HG03439 (cell line): ENCODE measurements around the gene KCNQ4.
A peak's percentile ranks its signal among the peaks of the same experiment; 100 is the strongest.

ENCODE experiments used
- ATAC-seq: cut with Tn5 transposase; IDR thresholded peaks from one replicate; pipeline ENCODE4 v1.9.1; 2021; ENCODE audit warnings: mild to moderate bottlenecking, moderate library complexity; ENCODE audit not compliant: unreplicated experiment

The KCNQ4 gene

DNA sequence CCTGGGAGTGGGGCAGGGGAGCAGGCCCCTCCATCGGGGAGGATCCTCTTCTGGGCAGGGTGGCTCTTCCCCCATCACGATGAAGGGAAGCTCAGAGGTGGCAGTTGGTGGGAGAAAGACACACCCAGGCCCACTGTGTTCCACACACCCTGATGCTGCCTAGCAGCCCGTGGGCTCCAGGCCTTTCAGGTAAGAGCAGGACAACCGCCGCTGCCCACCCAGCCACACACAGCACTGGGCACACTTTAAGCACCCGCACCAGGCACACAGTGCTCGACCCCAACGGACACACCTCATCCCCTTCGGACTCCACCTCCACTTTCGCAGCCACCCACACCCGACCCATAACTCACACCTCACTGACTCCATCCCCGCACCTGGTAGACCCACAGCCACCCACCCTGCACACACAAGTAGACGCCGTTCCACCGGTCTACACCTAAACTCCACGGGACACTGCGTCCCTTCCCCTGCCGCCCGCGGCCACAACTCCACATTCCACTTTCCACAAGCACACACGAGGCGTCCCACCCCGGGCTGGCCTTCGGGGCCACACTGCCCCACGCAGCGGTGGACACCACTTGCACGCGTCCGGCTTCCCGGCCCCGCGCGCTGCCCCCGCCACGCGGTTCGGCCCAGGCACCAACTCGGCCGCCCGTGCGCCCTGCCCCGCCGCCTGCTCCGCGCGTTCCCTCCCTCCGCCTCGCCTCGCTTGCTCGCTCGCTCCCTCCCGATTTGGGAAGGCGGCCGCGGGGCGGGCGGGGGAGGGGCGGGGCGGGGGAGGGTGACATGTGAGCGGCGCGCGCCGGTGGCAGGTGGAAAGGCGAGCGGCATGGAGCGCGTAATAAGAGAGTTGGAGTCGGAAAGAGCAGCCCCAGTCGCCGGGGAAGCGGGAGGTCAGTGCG is at the start of gene KCNQ4:
KCNQ4 (plus strand) TSS at position 787 of the 905 bp plus-strand sequence. CDS start 307 bp downstream, outside the sequence.
- no peak for ATAC-seq

DNA sequence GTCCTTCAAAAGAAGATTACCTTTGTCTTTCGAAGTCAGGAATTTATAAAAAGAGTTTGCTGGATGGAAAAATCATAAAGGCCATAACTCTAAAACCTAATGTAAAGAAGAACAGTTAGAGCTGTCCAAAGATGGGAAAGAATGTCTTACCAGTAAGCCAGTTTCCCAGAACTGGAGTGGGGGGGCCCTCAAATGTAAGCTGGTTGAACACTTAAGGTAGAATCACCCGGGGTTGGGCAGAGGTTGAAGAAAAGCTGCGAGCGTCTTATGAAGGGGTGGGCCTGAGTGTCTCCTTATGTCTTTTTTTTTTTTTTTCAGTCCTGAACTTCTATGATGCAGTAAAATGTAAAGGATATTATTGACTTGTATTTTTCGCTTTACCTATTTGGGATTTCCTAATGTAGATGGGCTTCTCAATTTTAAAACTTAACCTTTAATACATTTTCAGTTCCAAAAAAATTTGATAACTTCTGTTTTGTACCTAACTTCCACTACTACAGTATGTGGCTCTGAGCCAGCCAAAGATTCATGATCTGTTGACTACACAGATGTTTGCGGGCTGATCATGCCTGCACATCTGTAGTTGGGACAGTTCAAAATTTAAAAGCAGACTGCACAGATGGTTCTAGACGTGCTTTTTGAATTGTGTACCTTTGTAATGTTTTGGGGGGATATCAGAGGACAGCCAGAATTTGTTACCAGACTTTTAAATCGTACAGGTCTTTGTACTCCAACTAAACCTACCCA is 48.5 kb upstream of the KCNQ4 start:
- no peak for ATAC-seq

DNA sequence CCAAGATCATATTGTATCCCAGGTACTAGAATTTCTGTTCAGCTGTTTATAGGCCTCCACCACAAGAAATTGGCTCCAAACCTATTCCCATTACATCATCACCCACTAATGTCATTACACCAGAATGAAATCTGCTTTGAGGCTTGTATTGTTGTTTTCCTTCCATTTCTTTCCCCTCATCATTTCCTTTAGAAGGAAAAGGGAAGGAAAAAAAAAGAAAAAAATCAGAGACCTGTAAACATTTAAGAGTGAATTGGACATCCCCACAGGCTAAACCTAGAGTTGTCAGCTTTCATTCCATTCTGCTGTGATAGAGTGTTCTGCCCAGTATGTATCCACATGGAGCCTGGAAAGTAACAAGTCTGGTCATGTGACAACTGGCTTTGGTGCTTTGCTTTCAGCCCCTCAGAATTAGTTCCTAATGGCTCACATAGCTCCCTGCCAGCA is 47.5 kb upstream of the KCNQ4 start:
- ATAC-seq = no peak

DNA sequence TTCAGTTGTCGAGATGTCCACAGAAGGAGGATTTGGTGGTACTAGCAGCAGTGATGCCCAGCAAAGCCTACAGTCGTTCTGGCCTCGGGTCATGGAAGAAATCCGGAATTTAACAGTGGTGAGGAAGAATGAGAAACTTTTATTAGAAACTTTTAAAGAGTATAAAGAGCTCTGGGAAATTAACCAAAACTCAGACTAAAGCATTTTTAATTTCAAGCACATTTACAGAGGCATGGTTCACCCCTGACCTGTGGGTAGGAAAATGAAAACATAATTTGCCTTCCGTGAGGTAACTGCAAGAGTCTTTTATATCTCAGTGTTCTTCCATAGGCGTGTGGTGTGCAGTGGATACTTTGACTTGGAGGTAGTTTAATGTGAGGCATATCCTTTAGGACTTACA is 44.8 kb upstream of the KCNQ4 start:
- ATAC-seq = no peak

DNA sequence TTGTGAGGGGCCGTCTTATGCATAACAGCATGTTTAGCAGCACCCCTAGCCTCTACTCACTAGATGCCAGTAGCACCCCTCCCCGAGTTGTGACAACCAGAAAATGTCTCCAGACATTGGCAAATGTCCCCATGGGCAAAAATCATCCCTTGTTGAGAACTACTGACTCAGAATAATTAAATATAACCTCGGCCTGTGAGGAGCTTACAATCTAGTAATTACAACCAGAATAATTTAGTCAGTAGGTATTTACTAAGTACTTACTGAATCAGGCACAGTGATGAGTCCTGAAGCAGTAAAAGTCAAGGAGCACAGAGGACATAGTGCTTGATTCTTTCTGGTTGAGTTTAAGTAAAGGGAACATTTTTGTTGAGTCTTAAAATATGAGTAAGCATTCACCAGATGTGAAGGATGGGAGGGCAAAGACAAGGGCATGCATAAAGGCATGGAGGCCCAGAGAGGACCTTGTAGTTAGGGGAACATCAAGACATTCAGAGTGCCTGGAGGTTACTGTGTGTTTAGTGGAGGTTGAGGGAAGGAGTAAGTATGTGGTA is 44.1 kb upstream of the KCNQ4 start:
- no peak for ATAC-seq

DNA sequence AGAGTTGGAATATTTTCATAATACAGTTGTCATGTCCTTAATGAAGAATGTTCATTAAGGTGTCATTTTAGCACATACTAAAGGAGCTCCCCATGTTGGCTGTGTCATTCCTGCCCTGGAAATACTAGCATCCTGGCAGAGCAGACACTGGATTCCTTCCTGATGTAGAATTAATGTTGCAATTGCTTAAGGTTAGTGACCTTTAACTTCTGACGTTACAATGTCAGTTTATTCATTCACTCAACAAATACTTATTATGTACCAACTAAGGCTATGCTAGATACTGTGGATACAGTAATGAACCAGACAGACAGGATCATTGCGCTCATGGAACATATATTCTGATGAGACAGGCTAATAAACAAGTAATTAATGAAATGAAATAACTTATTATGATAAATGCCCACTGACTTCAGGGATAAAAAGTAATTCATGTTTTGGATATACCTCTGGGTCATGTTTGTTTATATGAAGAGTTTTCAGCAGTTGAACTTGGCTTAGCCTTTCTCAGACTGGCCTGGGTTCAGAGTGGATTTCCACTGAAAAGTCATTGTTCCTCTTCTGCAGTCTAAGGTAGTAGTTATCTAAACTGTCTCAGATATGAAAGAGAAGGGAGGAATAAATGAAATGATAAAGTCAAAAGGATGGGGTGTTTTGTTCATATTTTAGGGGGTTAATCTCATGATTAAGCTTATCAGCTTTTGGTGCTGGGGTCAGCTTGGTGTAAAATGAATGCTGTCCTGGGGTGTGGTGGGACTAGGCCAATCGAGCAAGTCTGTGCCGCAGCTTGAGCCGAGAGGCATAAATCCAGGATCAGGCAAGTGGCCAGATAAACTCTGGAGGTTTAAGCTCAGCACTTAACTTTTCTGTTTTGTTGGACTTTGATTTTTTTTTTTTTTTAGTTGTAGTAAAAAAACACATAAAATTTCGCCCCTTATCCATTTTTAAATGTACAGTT is 43.3 kb upstream of the KCNQ4 start:
- ATAC-seq = no peak

DNA sequence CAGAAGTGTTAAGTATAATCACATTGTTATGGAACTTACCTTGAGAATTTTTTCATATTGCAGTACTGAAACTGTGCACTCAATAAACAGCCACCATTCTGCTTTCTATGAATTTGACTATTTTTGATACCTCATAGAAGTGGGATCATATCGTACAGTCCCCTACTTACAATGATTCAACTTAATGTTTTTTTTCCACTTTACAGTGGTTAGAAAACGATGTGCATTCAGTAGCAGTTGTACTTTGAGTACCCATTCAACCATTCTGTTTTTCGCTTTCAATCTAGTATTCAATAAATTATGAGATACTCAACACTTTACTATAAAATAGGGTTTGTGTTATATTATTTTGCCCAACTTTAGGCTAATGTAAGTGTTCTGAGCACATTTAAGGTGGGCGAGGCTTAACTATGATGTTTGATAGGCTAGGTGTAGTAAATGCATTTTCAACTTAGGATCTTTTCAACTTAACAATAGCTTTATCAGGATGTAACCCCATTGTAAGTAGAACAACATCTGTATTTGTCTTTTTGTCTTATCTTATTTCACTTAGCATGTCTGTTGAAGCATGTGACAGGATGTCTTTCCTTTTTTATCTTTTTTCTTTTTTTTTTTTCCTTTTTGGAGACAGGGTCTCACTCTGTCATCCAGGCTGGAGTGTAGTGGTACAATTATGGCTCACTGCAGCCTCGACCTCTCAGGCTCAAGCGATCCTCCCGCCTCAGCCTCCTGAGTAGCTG is 42.4 kb upstream of the KCNQ4 start:
- no peak for ATAC-seq

DNA sequence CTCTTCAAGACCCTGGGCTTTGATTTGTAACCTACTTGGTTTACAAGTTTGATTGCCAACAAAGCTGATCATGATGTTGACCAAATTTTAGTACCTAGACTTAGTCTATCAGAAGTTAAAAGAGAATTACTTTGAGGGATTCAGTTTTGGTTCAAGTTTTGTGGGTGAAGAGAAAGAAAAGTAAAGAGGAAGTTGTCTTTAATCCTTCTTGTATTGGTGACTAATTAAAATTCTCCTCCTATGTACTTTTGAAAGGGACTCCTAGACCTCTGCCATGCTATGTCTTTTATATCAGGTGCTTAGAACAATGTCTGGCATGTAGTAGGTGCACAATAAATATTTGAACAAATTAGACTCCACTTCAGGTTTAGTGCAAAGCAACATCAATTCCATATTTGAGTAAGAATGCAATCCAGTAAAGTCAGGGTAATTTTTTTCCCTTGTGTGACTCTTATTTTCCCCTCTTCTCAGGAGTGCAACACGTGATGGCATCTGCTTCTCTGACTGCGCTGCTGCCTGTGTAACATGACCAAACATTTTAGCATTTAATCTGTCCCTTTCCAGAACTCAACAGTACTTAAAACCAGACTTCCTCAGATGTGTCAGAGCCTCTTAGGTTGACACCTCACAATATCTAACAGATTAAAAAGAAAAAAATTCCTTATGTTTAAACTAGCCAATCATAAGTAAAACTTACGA is 41.1 kb upstream of the KCNQ4 start:
- ATAC-seq = no peak

DNA sequence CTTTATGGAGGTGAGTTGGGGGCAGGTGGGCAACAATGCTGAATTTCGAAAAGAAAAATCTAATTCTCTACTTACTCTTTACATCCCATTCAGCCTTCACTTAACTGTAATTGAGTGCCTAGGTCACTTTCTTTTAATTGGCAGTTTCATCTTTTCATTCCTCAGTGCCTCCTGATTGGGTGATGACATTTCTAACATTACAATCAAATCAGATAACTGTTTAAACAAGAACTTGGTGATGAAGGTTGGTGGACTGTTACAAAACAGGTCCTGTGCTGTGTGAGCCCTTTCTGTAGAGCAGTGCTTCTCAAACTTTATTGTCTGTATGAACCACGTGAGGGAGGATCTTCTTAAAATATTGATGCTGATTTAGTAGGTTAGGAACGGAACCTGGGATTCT is 40.1 kb upstream of the KCNQ4 start:
- no peak for ATAC-seq

DNA sequence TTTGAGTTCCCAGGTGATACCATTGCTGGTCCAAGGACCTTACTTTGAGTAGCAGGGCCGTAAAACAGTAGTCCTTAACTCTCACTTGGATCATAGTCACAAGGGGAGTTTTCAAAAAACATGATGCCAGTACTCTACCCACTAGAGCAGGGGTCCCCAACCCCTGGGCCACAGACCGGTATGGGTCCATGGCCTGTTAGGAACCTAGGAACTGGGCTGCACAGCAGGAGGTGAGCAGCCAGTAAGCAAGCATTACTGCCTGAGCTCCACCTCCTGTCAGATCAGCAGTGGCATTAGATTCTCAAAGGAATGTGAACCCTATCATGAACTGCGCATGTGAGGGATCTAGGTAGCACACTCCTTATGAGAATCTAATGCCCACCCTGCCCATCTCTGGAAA is 39.7 kb upstream of the KCNQ4 start:
- no peak for ATAC-seq

DNA sequence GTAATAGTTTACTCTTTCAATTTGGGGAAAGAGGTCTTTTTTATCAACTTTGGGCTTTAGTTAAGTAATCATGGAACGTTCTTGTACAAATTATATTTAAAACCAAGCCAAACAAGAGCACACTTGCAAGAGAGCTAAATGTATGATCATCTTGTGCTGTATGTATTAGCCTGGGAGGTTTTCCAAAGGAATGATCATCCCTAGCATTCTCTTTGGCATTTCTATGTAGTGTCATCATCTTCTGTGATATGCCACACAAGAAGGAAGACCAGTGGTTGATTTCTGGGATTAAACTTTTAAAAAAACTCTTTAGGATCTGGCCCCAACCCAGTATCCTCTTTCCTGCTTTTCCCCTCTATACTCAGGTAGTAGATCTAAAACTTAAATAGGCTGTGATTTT is 38.4 kb upstream of the KCNQ4 start:
- no peak for ATAC-seq

DNA sequence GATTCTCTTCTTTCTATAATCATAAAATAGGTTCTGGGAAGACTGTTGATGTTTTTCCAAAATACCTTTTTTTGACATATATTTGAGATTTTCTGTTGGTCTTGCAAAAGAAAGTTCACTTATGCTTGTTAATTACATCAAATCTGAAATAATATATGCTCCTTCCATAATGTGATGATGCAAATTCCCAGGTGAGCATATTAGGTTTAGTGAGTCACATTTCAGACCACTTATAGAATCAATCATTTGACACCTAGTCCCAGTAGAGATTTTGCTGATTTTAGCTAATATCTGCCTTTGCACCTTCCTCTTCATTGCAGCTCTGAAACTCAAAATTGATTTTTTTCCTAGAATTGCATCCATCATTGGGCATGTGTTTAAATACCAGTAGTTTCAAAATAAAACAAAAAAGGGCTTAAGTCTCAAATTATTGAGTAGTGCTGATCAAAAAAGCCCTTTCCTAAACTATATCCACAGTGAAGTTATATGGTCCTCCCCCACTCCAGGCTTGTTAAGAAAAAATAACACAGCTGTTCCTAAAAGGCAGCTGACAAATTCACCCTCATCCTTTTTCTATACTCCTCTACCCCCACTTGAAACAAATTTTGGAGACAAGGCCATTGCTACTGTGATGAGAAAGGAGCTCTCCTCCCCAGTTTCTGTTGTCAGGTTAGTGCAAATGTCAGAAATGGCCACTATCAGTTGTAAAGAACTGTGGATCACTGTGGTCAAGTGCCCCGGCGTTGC is 37.1 kb upstream of the KCNQ4 start:
- ATAC-seq = no peak

DNA sequence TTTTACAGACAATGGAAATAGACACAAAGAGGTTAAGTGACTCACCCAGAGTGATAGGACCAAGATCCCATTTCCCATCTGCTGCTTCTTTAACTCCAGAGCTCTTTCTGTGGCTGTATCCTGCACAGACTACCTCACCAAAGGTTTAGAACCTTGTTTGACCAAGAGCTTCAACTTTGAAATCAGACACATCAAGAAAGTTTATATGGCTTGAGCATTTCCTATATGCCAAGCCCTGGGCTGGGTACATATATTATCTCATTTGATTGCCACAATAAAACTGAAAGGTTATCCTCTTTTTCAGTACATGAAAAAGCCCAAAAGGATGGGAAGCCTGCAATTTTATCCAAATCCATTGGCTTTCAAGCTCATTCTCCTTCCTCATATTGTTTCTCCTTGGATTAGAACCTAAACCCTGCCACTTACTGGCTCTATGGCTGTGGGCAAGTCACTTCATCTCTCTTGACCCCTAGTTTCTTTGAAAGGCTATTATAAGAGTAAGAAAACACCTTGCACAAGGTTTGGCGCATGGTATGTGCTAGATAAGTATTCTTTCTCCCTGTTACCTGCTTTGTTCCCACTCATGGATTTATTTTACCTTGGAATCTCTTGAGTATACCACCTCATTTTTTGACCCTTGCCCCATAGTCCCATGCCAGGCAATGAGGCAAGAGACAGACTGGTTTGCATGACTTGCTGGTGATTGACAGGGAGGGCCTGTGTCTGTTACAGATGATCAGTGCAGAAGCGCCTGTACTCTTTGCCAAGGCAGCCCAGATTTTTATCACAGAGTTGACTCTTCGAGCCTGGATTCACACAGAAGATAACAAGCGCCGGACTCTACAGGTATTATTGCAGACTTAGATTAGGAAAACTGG is 34.5 kb upstream of the KCNQ4 start:
- no peak for ATAC-seq

DNA sequence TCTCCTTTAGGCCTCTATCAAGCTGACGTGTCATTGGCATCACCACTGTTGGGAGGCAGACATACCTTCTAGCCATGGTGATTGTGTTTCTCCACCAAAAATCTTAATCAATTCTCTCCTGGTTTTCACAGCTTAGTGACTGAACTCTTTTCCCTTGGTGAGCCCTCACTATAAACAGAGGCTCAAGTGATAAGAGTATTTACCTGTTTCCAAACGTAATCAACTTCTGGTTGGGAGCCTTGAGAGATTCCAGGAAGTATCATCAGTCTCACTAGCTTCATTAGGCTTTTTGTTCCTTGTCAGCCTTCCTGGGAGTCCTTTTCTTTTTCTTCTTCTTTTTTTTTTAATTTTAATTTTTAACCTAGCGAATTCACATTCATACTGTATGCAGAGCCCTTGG is 33.8 kb upstream of the KCNQ4 start:
- ATAC-seq = no peak

DNA sequence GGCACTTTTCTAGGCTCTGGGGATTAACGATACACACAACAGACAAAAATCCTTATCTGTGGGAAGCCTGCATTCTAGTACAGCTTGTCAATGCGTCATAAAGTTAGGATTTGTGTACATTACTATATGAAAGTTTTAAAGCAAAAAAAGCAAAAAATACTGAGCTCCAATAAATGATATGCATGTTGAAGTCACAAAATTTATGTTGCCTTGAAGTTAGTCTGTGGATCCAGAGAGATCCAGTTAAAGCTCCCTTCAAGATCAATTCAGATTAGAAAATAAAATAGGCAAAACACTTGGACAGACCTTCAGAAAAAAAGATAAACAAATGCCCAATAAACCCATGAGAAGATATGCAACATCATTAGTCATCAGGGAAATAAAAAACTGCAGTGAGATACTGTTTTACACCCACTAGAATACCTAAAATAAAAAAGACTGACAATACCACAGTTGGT is 33.1 kb upstream of the KCNQ4 start:
- ATAC-seq = no peak

DNA sequence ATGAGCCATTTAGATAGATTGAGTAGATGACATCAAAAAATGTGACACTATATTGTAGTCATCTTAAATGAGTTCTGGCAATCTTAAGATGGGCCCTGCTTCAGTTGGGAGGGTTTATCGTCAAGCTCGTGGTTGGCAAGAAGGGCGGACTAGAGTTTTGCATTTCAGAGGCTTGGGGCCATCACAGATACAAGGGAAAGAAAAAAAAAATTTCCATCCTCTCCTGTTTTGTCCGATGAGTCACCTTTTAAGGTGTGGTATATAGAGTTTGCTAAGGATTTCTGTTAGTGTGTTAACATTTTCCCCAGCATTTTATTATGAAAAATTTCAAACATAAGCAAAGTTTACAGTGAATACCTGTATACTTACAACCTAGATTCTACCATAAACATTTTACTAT is 31.8 kb upstream of the KCNQ4 start:
- no peak for ATAC-seq

DNA sequence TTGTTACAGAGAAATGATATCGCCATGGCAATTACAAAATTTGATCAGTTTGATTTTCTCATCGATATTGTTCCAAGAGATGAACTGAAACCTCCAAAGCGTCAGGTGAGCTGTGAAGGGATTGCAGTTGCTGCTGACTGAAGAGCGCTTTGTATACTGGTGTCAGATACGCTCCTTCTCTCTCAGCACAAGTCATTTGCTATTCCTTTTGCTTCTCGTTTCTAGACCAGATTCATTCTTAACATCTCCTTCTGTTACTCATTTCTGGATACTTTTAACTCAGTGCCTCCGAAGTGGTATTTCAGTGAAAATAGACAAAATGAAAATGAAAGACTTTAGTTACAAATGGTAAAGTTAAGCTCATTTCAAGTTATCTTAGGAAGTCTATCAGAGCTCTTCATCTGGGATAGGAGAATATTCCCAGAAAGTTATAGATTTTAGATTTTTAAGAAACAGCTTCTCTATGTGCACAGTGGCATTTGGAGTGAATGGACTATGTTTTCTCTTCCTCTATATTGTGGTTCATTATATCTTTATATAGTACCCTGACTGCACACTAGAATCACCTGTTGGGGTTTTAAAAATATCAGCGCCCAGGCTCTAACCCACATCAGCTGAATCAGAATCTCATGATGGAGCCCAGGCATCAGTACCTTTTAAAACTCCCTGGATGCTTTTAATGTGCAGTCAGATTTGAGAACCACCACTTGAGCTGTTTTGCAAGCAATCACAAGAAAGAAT is 30.3 kb upstream of the KCNQ4 start:
- ATAC-seq = peak; percentile 43
